ENCODE results near the gene EIF3I. TPM values are rescaled to one million over a fixed set of nuclear protein-coding genes. Genes with fewer than 3 reads are reported as not detected.

The EIF3I gene
- total and polyA plus RNA-seq, 7 experiments from 2014 or later: 82.6 to 189 (median 122) TPM

DNA sequence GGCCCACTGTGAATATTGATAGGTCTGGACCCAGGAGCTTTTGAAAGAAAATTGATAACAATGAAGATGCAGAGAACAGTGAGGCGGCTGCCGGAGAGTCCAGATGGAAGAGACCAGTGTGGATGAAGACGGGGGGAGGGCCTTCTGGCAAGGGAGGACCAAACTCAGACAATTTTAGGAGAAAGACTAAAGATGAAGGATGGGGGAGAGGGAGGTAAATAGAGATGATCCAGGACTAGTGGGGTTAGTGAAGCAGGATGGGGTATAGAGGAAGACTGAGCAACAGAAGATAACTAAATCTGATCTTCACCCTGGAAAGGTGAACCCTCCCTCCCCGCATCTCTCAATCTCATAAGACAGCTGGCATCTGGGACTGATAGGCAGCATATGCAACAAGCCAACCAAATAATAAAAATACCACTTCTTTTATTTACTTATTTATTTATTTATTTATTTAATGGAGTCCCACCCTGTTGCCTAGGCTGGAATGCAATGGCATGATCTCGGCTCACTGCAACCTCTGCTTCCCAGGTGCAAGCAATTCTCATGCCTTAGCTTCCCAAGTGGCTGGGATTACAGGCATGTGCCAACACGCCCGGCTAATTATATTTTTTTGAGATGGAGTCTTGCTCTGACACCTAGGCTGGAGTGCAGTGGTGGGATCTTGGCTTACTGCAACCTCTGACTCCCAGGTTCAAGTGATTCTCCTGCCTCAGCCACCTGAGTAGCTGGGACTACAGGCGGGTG lies 10.5 kb downstream of the EIF3I start:
- Histone ChIP-seq H3K27me3 (ENCODE audit: control insufficient read depth in 2 of 2, insufficient read depth in 2 of 2, low read length in 2 of 2) (no peaks in the 10 kb centered on the region), H3K36me3 (ENCODE audit: control insufficient read depth in 2 of 3, insufficient read depth in 3 of 3, low read length in 3 of 3) (peaks cover 10 to 44% (median 12%) of the 10 kb centered on the region in 3 experiments), H3K4me3 (ENCODE audit: low read length) (no peak overlapping the region), H3K4me1 (ENCODE audit: control insufficient read depth in 2 of 2, insufficient read depth in 2 of 2, low read length in 2 of 2) (no peaks in the 10 kb centered on the region), H3K27ac (ENCODE audit: low read depth, low read length) (no peak overlapping the region), H3K9me3 (ENCODE audit: control insufficient read depth in 2 of 3, low read length in 3 of 3) (no peaks in the 10 kb centered on the region)
- Mint-ChIP-seq H3K4me3 (no peak overlapping the region), H3K27me3 (no peaks in the 10 kb centered on the region), H3K36me3 (peaks cover 11 to 15% (median 13%) of the 10 kb centered on the region in 5 donors), H3K4me1 (peaks cover 0 to 10% (median 4%) of the 10 kb centered on the region in 7 donors), H3K9me3 (no peaks in the 10 kb centered on the region), H3K27ac (peak overlapping the region in 4 of 9 donors; percentile 25 to 77 (median 62))
- POLR2A ChIA-PET: interaction anchor here (0.6 kb wide), 1 partner anchor 21 kb away, joined by 3 read pairs; no protein-coding TSS in a partner anchor
- intact Hi-C loops (cut with micrococcal nuclease): no loop called here
- CTCF ChIA-PET: no interaction called here
- ATAC-seq (peak; percentile 11), DNase-seq (no peak)

DNA sequence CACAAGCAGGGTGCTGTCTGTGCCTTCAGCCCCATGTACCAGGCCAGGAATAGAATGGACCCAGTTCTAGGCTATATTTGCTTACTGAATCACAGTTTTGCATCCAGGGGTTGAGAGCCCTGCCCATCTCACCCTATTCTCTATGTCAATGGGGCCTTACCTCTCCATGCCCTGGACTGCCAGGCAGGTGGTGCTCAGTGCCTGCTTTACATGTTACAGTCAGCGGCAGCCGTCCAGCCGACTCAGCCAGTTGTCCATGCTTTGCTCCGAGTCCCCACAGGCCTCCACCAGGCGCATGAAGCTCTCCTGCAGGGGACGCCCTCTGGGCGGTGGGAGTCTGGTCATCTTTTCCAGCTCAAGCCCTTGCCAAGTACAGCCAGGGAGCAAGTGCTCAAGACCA lies 12.6 kb downstream of the EIF3I start:
- ATAC-seq: no peak
- CTCF ChIA-PET: interaction anchor here (1.3 kb wide), 1 partner anchor 137 kb away, joined by 4 read pairs; no protein-coding TSS in a partner anchor

DNA sequence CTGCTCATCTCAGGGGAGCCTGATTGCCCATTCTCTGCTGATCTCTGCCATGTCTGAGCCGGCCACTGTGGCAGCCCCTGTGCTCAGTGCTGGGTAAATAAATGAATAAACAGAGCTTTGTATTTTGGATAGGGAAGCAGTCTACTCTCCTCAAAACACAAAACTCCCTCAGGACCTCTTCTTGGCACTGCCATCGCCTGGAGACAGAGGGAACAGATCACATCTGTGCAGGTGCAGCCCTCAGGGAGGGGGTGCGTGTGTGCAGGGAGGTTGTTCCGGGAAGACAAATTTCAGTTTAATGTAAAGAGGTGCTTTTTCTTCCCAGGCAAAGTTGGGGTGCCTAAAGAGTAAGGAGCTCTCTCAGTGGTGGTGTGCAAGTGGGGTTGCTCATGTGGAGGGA lies 17.1 kb downstream of the EIF3I start:
- Mint-ChIP-seq H3K27me3 (no peaks in the 10 kb centered on the region), H3K9me3 (no peaks in the 10 kb centered on the region), H3K4me3 (peak overlapping the region; percentile 68 to 93 (median 91)), H3K4me1 (peaks cover 6 to 31% (median 21%) of the 10 kb centered on the region in 7 donors), H3K27ac (peak overlapping the region in 5 of 9 donors; percentile 21 to 67 (median 43)), H3K36me3 (no peaks in the 10 kb centered on the region)
- ChIA-PET CTCF (interaction anchor here (0.6 to 4.1 kb wide), 6 partner anchors 10 to 698 kb away, joined by 6 to 38 read pairs (median 14); partner anchors contain the start of genes HDAC1 and LCK), POLR2A (interaction anchor here (0.6 to 28.2 kb wide), 14 partner anchors 13 to 120 kb away, joined by 3 to 738 read pairs (median 6); partner anchors contain the start of genes CCDC28B, HDAC1, LCK and MARCKSL1)
- Histone ChIP-seq H3K27ac (ENCODE audit: low read depth, low read length) (no peak overlapping the region), H3K4me3 (ENCODE audit: low read length) (no peak overlapping the region), H3K4me1 (ENCODE audit: control insufficient read depth in 2 of 2, insufficient read depth in 2 of 2, low read length in 2 of 2) (peaks cover 8 to 16% of the 10 kb centered on the region in 2 donors), H3K36me3 (ENCODE audit: control insufficient read depth in 2 of 3, insufficient read depth in 3 of 3, low read length in 3 of 3) (peaks cover 0 to 6% (median 0%) of the 10 kb centered on the region in 3 experiments), H3K9me3 (ENCODE audit: control insufficient read depth in 2 of 3, low read length in 3 of 3) (no peaks in the 10 kb centered on the region), H3K27me3 (ENCODE audit: control insufficient read depth in 2 of 2, insufficient read depth in 2 of 2, low read length in 2 of 2) (no peaks in the 10 kb centered on the region)
- DNase-seq (no peak), ATAC-seq (no peak)
- intact Hi-C loops (cut with micrococcal nuclease): no loop called here

More for the DNA sequence above, 12.6 kb downstream of the EIF3I start:
- no peak overlapping the region for H3K27ac Mint-ChIP-seq
- DNase-seq: no peak
- Histone ChIP-seq H3K36me3 (ENCODE audit: control insufficient read depth in 2 of 3, insufficient read depth in 3 of 3, low read length in 3 of 3) (peaks cover 0 to 29% (median 3%) of the 10 kb centered on the region in 3 experiments), H3K9me3 (ENCODE audit: control insufficient read depth in 2 of 3, low read length in 3 of 3) (no peaks in the 10 kb centered on the region), H3K4me1 (ENCODE audit: control insufficient read depth in 2 of 2, insufficient read depth in 2 of 2, low read length in 2 of 2) (no peaks in the 10 kb centered on the region), H3K4me3 (ENCODE audit: low read length) (no peak overlapping the region), H3K27ac (ENCODE audit: low read depth, low read length) (no peak overlapping the region), H3K27me3 (ENCODE audit: control insufficient read depth in 2 of 2, insufficient read depth in 2 of 2, low read length in 2 of 2) (no peaks in the 10 kb centered on the region)
- no peaks in the 10 kb centered on the region for H3K27me3 Mint-ChIP-seq
- intact Hi-C loops (cut with micrococcal nuclease): no loop called here
- POLR2A ChIA-PET: interaction anchor here (28.2 kb wide), 1 partner anchor 25 kb away, joined by 738 read pairs; the partner anchor contains the start of gene LCK
- H3K4me1 Mint-ChIP-seq: peaks cover 0 to 7% (median 6%) of the 10 kb centered on the region in 7 donors
- no peaks in the 10 kb centered on the region for H3K9me3 Mint-ChIP-seq
- peaks cover 0 to 5% (median 0%) of the 10 kb centered on the region in 5 donors for H3K36me3 Mint-ChIP-seq
- H3K4me3 Mint-ChIP-seq: no peak overlapping the region

DNA sequence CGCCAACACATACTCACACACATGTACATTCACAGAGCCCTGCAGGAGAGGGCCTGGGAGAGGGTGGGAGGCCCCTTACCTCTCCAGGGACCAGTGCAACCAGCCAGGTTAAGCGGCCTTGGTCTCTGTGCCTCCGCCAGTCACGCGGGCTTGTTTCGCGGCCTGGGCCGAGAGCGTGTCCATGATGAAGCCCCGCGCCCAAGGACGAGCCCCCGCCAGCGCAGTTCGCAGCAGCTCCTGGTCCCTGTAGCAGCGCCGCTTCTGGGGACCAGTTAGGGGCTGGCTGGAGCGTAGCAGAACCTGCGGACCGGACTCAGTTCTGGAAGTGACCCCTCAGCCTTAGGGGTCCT lies 17.6 kb downstream of the EIF3I start:
- peak overlapping the region; percentile 68 for H3K27ac ChIP-seq (ENCODE audit: low read depth, low read length)
- H3K9me3 ChIP-seq (ENCODE audit: control insufficient read depth in 2 of 3, low read length in 3 of 3): no peaks in the 10 kb centered on the region
- peaks cover 0 to 6% (median 0%) of the 10 kb centered on the region in 3 experiments for H3K36me3 ChIP-seq (ENCODE audit: control insufficient read depth in 2 of 3, insufficient read depth in 3 of 3, low read length in 3 of 3)
- H3K4me1 Mint-ChIP-seq: peaks cover 6 to 31% (median 21%) of the 10 kb centered on the region in 7 donors
- peak overlapping the region; percentile 94 for H3K4me3 ChIP-seq (ENCODE audit: low read length)
- no peaks in the 10 kb centered on the region for H3K36me3 Mint-ChIP-seq
- peaks cover 8 to 16% of the 10 kb centered on the region in 2 donors for H3K4me1 ChIP-seq (ENCODE audit: control insufficient read depth in 2 of 2, insufficient read depth in 2 of 2, low read length in 2 of 2)
- H3K27ac Mint-ChIP-seq: peak overlapping the region in 3 of 9 donors; percentile 52 to 82 (median 79)
- ATAC-seq (no peak), DNase-seq (no peak)
- H3K9me3 Mint-ChIP-seq: no peaks in the 10 kb centered on the region
- ChIA-PET POLR2A (interaction anchor here (0.7 to 28.2 kb wide), 18 partner anchors 8 to 155 kb away, joined by 3 to 738 read pairs (median 6); partner anchors contain the start of genes BSDC1, CCDC28B, HDAC1 and LCK), CTCF (interaction anchor here (1.0 to 4.1 kb wide), 15 partner anchors 10 to 145 kb away, joined by 3 to 38 read pairs (median 7); partner anchors contain the start of genes HDAC1 and LCK)
- no peaks in the 10 kb centered on the region for H3K27me3 ChIP-seq (ENCODE audit: control insufficient read depth in 2 of 2, insufficient read depth in 2 of 2, low read length in 2 of 2)
- no peaks in the 10 kb centered on the region for H3K27me3 Mint-ChIP-seq
- peak overlapping the region; percentile 87 to 93 (median 91) for H3K4me3 Mint-ChIP-seq
- intact Hi-C loops (cut with micrococcal nuclease): loop anchor here (1.0 to 2.0 kb wide), 8 partner anchors 12 to 133 kb away; partner anchors contain the start of genes EIF3I (in 1 of the 2), HDAC1 (in 1 of the 2), LCK (in 1 of the 2) and TMEM234 (in 1 of the 2)

DNA sequence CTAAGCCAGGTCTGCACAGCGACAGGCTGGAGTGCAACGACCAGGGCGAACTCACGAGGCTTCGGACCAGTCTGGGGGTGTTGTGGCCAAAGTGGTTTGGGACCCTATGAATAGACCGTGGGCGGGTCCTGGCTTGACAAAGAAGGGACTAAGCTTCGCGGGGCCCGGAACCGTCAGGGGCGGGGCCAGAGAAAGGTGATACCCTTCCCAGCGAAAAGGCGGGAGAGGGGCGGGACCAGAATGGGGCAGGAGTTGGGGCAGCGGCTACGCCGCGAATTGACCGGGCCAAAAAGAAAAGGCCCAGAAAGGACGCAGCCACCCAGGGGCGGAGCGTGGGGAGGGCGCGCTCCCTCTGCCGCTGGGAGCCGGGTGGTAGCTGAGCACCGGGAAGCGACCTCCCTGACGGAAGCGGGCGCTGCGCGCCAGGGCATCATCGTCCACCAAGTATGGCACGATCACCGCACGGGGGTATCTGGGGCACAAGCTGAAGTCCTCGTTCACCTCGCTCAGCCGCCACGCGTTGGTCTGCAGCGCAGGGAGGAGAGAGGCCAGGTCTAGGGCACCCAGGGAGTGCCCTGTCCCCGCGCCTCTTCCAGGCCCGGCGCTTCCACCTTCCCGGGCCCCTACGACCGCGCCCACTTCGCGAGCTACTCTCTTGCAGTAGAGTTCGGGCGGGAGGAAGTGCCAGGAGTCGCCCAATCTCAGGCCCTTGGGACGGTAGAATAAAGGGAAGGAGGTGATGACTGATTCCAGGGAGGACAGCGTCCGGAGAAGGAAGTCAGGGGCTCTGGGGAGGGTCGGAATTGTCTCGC lies 18.1 kb downstream of the EIF3I start:
- ChIA-PET POLR2A (interaction anchor here (0.7 to 28.2 kb wide), 20 partner anchors 9 to 154 kb away, joined by 3 to 738 read pairs (median 4); partner anchors contain the start of genes BSDC1, CCDC28B, HDAC1 and KPNA6), CTCF (interaction anchor here (0.8 to 4.1 kb wide), 24 partner anchors 9 to 144 kb away, joined by 3 to 38 read pairs (median 6); partner anchors contain the start of genes HDAC1, LCK and MARCKSL1)
- DNase-seq (peak in 7 of 9 donors; percentile 33 to 73 (median 57)), ATAC-seq (peak; percentile 78)
- Histone ChIP-seq H3K27ac (ENCODE audit: low read depth, low read length) (peak overlapping the region; percentile 68), H3K4me3 (ENCODE audit: low read length) (peak overlapping the region; percentile 94), H3K4me1 (ENCODE audit: control insufficient read depth in 2 of 2, insufficient read depth in 2 of 2, low read length in 2 of 2) (peaks cover 8 to 17% of the 10 kb centered on the region in 2 donors), H3K9me3 (ENCODE audit: control insufficient read depth in 2 of 3, low read length in 3 of 3) (no peaks in the 10 kb centered on the region), H3K36me3 (ENCODE audit: control insufficient read depth in 2 of 3, insufficient read depth in 3 of 3, low read length in 3 of 3) (peaks cover 0 to 6% (median 0%) of the 10 kb centered on the region in 3 experiments), H3K27me3 (ENCODE audit: control insufficient read depth in 2 of 2, insufficient read depth in 2 of 2, low read length in 2 of 2) (no peaks in the 10 kb centered on the region)
- peak overlapping the region in 8 of 9 donors; percentile 40 to 92 (median 83) for H3K27ac Mint-ChIP-seq
- no peaks in the 10 kb centered on the region for H3K9me3 Mint-ChIP-seq
- peaks cover 6 to 31% (median 22%) of the 10 kb centered on the region in 7 donors for H3K4me1 Mint-ChIP-seq
- H3K36me3 Mint-ChIP-seq: no peaks in the 10 kb centered on the region
- no peaks in the 10 kb centered on the region for H3K27me3 Mint-ChIP-seq
- peak overlapping the region; percentile 87 to 93 (median 91) for H3K4me3 Mint-ChIP-seq
- intact Hi-C loops (cut with micrococcal nuclease): loop anchor here (1.0 to 2.0 kb wide), 8 partner anchors 11 to 132 kb away; partner anchors contain the start of genes EIF3I (in 1 of the 2), HDAC1 (in 1 of the 2), LCK (in 1 of the 2) and TMEM234 (in 1 of the 2)

Measured in naive thymus-derived CD4-positive, alpha-beta T cell (primary cell).